ENCODE data around the gene CYSTM1.

CYSTM1 gene

GRCh38 chr5:140175367-140176030, 511 bp downstream of the CYSTM1 start:
- no peaks in the 10 kb centered on the region for H3K27me3 ChIP-seq (ENCODE audit: control insufficient read depth in 2 of 2, insufficient read depth in 2 of 2, low read length in 2 of 2)
- H3K36me3 ChIP-seq (ENCODE audit: control insufficient read depth in 2 of 2, insufficient read depth in 2 of 2, low read length in 2 of 2): no peaks in the 10 kb centered on the region
- H3K9me3 ChIP-seq (ENCODE audit: control insufficient read depth in 2 of 2, low read length in 2 of 2): no peaks in the 10 kb centered on the region
- peak overlapping the region; percentile 74 to 90 for H3K4me3 ChIP-seq (ENCODE audit: low read length in 2 of 2)
- peaks cover 22 to 27% of the 10 kb centered on the region in 2 donors for H3K4me1 ChIP-seq (ENCODE audit: control insufficient read depth in 2 of 2, insufficient read depth in 2 of 2, low read length in 2 of 2)
- H3K27ac ChIP-seq (ENCODE audit: low read depth in 2 of 2, low read length in 2 of 2): peak overlapping the region; percentile 99 to 100
- peak overlapping the region; percentile 93 to 94 for H3K9ac ChIP-seq (ENCODE audit: low read depth in 1 of 2, low read length in 2 of 2)

- H3K27me3 ChIP-seq (ENCODE audit: control insufficient read depth in 2 of 2, insufficient read depth in 2 of 2, low read length in 2 of 2): no peaks in the 10 kb centered on the region
- peak overlapping the region; percentile 99 to 100 for H3K27ac ChIP-seq (ENCODE audit: low read depth in 2 of 2, low read length in 2 of 2)
- H3K9me3 ChIP-seq (ENCODE audit: control insufficient read depth in 2 of 2, low read length in 2 of 2): no peaks in the 10 kb centered on the region
- H3K9ac ChIP-seq (ENCODE audit: low read depth in 1 of 2, low read length in 2 of 2): peak overlapping the region; percentile 93 to 94
- H3K36me3 ChIP-seq (ENCODE audit: control insufficient read depth in 2 of 2, insufficient read depth in 2 of 2, low read length in 2 of 2): no peaks in the 10 kb centered on the region
- peak overlapping the region; percentile 74 to 90 for H3K4me3 ChIP-seq (ENCODE audit: low read length in 2 of 2)
- peaks cover 22 to 32% of the 10 kb centered on the region in 2 donors for H3K4me1 ChIP-seq (ENCODE audit: control insufficient read depth in 2 of 2, insufficient read depth in 2 of 2, low read length in 2 of 2)
Measured at GRCh38 chr5:140176031-140176387, 1.0 kb downstream of the CYSTM1 start.

- Histone ChIP-seq H3K9me3 (ENCODE audit: control insufficient read depth in 2 of 2, low read length in 2 of 2) (no peaks in the 10 kb centered on the region), H3K27ac (ENCODE audit: low read depth in 2 of 2, low read length in 2 of 2) (peak overlapping the region; percentile 14 to 48), H3K4me3 (ENCODE audit: low read length in 2 of 2) (no peak overlapping the region), H3K27me3 (ENCODE audit: control insufficient read depth in 2 of 2, insufficient read depth in 2 of 2, low read length in 2 of 2) (no peaks in the 10 kb centered on the region), H3K4me1 (ENCODE audit: control insufficient read depth in 2 of 2, insufficient read depth in 2 of 2, low read length in 2 of 2) (peaks cover 39 to 52% of the 10 kb centered on the region in 2 donors), H3K9ac (ENCODE audit: low read depth in 1 of 2, low read length in 2 of 2) (peak overlapping the region; percentile 1 to 14), H3K36me3 (ENCODE audit: control insufficient read depth in 2 of 2, insufficient read depth in 2 of 2, low read length in 2 of 2) (no peaks in the 10 kb centered on the region)
Measured at GRCh38 chr5:140178086-140178410, 3.1 kb downstream of the CYSTM1 start.

GRCh38 chr5:140178482-140179116, 3.6 kb downstream of the CYSTM1 start:
- H3K27me3 ChIP-seq (ENCODE audit: control insufficient read depth in 2 of 2, insufficient read depth in 2 of 2, low read length in 2 of 2): no peaks in the 10 kb centered on the region
- no peak overlapping the region for H3K27ac ChIP-seq (ENCODE audit: low read depth in 2 of 2, low read length in 2 of 2)
- H3K9me3 ChIP-seq (ENCODE audit: control insufficient read depth in 2 of 2, low read length in 2 of 2): no peaks in the 10 kb centered on the region
- no peak overlapping the region for H3K4me3 ChIP-seq (ENCODE audit: low read length in 2 of 2)
- peaks cover 45 to 57% of the 10 kb centered on the region in 2 donors for H3K4me1 ChIP-seq (ENCODE audit: control insufficient read depth in 2 of 2, insufficient read depth in 2 of 2, low read length in 2 of 2)
- H3K9ac ChIP-seq (ENCODE audit: low read depth in 1 of 2, low read length in 2 of 2): no peak overlapping the region
- no peaks in the 10 kb centered on the region for H3K36me3 ChIP-seq (ENCODE audit: control insufficient read depth in 2 of 2, insufficient read depth in 2 of 2, low read length in 2 of 2)

GRCh38 chr5:140181002-140181483, 6.1 kb downstream of the CYSTM1 start:
- H3K4me3 ChIP-seq (ENCODE audit: low read length in 2 of 2): peak overlapping the region; percentile 33 to 60
- no peaks in the 10 kb centered on the region for H3K9me3 ChIP-seq (ENCODE audit: control insufficient read depth in 2 of 2, low read length in 2 of 2)
- peak overlapping the region; percentile 54 to 61 for H3K9ac ChIP-seq (ENCODE audit: low read depth in 1 of 2, low read length in 2 of 2)
- H3K36me3 ChIP-seq (ENCODE audit: control insufficient read depth in 2 of 2, insufficient read depth in 2 of 2, low read length in 2 of 2): no peaks in the 10 kb centered on the region
- H3K27ac ChIP-seq (ENCODE audit: low read depth in 2 of 2, low read length in 2 of 2): peak overlapping the region; percentile 84 to 88
- peaks cover 38 to 51% of the 10 kb centered on the region in 2 donors for H3K4me1 ChIP-seq (ENCODE audit: control insufficient read depth in 2 of 2, insufficient read depth in 2 of 2, low read length in 2 of 2)
- no peaks in the 10 kb centered on the region for H3K27me3 ChIP-seq (ENCODE audit: control insufficient read depth in 2 of 2, insufficient read depth in 2 of 2, low read length in 2 of 2)

GRCh38 chr5:140181525-140181924, 6.5 kb downstream of the CYSTM1 start:
- Histone ChIP-seq H3K9me3 (ENCODE audit: control insufficient read depth in 2 of 2, low read length in 2 of 2) (no peaks in the 10 kb centered on the region), H3K9ac (ENCODE audit: low read depth in 1 of 2, low read length in 2 of 2) (peak overlapping the region in 1 of 2 donors; percentile 61), H3K4me3 (ENCODE audit: low read length in 2 of 2) (peak overlapping the region; percentile 33 to 60), H3K36me3 (ENCODE audit: control insufficient read depth in 2 of 2, insufficient read depth in 2 of 2, low read length in 2 of 2) (no peaks in the 10 kb centered on the region), H3K4me1 (ENCODE audit: control insufficient read depth in 2 of 2, insufficient read depth in 2 of 2, low read length in 2 of 2) (peaks cover 33 to 49% of the 10 kb centered on the region in 2 donors), H3K27me3 (ENCODE audit: control insufficient read depth in 2 of 2, insufficient read depth in 2 of 2, low read length in 2 of 2) (no peaks in the 10 kb centered on the region), H3K27ac (ENCODE audit: low read depth in 2 of 2, low read length in 2 of 2) (peak overlapping the region; percentile 84 to 88)

- Histone ChIP-seq H3K27ac (ENCODE audit: low read depth in 2 of 2, low read length in 2 of 2) (peak overlapping the region; percentile 84 to 88), H3K9ac (ENCODE audit: low read depth in 1 of 2, low read length in 2 of 2) (peak overlapping the region in 1 of 2 donors; percentile 61), H3K9me3 (ENCODE audit: control insufficient read depth in 2 of 2, low read length in 2 of 2) (no peaks in the 10 kb centered on the region), H3K4me3 (ENCODE audit: low read length in 2 of 2) (no peak overlapping the region), H3K36me3 (ENCODE audit: control insufficient read depth in 2 of 2, insufficient read depth in 2 of 2, low read length in 2 of 2) (no peaks in the 10 kb centered on the region), H3K4me1 (ENCODE audit: control insufficient read depth in 2 of 2, insufficient read depth in 2 of 2, low read length in 2 of 2) (peaks cover 32 to 49% of the 10 kb centered on the region in 2 donors), H3K27me3 (ENCODE audit: control insufficient read depth in 2 of 2, insufficient read depth in 2 of 2, low read length in 2 of 2) (no peaks in the 10 kb centered on the region)
Measured at GRCh38 chr5:140182075-140182711, 7.2 kb downstream of the CYSTM1 start.

GRCh38 chr5:140182803-140183367, 7.9 kb downstream of the CYSTM1 start:
- peak overlapping the region; percentile 56 to 61 for H3K9ac ChIP-seq (ENCODE audit: low read depth in 1 of 2, low read length in 2 of 2)
- H3K36me3 ChIP-seq (ENCODE audit: control insufficient read depth in 2 of 2, insufficient read depth in 2 of 2, low read length in 2 of 2): no peaks in the 10 kb centered on the region
- H3K27me3 ChIP-seq (ENCODE audit: control insufficient read depth in 2 of 2, insufficient read depth in 2 of 2, low read length in 2 of 2): no peaks in the 10 kb centered on the region
- H3K4me3 ChIP-seq (ENCODE audit: low read length in 2 of 2): peak overlapping the region; percentile 7 to 19
- H3K9me3 ChIP-seq (ENCODE audit: control insufficient read depth in 2 of 2, low read length in 2 of 2): no peaks in the 10 kb centered on the region
- peaks cover 32 to 42% of the 10 kb centered on the region in 2 donors for H3K4me1 ChIP-seq (ENCODE audit: control insufficient read depth in 2 of 2, insufficient read depth in 2 of 2, low read length in 2 of 2)
- H3K27ac ChIP-seq (ENCODE audit: low read depth in 2 of 2, low read length in 2 of 2): peak overlapping the region; percentile 84 to 88

- Histone ChIP-seq H3K4me1 (ENCODE audit: control insufficient read depth in 2 of 2, insufficient read depth in 2 of 2, low read length in 2 of 2) (peaks cover 24 to 35% of the 10 kb centered on the region in 2 donors), H3K27ac (ENCODE audit: low read depth in 2 of 2, low read length in 2 of 2) (no peak overlapping the region), H3K9ac (ENCODE audit: low read depth in 1 of 2, low read length in 2 of 2) (no peak overlapping the region), H3K27me3 (ENCODE audit: control insufficient read depth in 2 of 2, insufficient read depth in 2 of 2, low read length in 2 of 2) (no peaks in the 10 kb centered on the region), H3K9me3 (ENCODE audit: control insufficient read depth in 2 of 2, low read length in 2 of 2) (no peaks in the 10 kb centered on the region), H3K4me3 (ENCODE audit: low read length in 2 of 2) (no peak overlapping the region), H3K36me3 (ENCODE audit: control insufficient read depth in 2 of 2, insufficient read depth in 2 of 2, low read length in 2 of 2) (peaks cover 0 to 3% of the 10 kb centered on the region in 2 donors)
Measured at GRCh38 chr5:140185409-140185808, 10.4 kb downstream of the CYSTM1 start.

- Histone ChIP-seq H3K9me3 (ENCODE audit: control insufficient read depth in 2 of 2, low read length in 2 of 2) (no peaks in the 10 kb centered on the region), H3K9ac (ENCODE audit: low read depth in 1 of 2, low read length in 2 of 2) (no peak overlapping the region), H3K27me3 (ENCODE audit: control insufficient read depth in 2 of 2, insufficient read depth in 2 of 2, low read length in 2 of 2) (no peaks in the 10 kb centered on the region), H3K36me3 (ENCODE audit: control insufficient read depth in 2 of 2, insufficient read depth in 2 of 2, low read length in 2 of 2) (peaks cover 0 to 3% of the 10 kb centered on the region in 2 donors), H3K4me1 (ENCODE audit: control insufficient read depth in 2 of 2, insufficient read depth in 2 of 2, low read length in 2 of 2) (peaks cover 23 to 35% of the 10 kb centered on the region in 2 donors), H3K4me3 (ENCODE audit: low read length in 2 of 2) (no peak overlapping the region), H3K27ac (ENCODE audit: low read depth in 2 of 2, low read length in 2 of 2) (no peak overlapping the region)
Measured at GRCh38 chr5:140186267-140186671, 11.3 kb downstream of the CYSTM1 start.

Data from mucosa of rectum (tissue), 2 donors.